A549 (cell line): ENCODE measurements around the gene CNOT1. TPM values are rescaled to one million over a fixed set of nuclear protein-coding genes. Genes with fewer than 3 reads are reported as not detected.

ENCODE experiments used
- BCL3 ChIP-seq: fragments of >200 bp; sonication (Bioruptor Twin); formaldehyde crosslinking; IDR thresholded peaks from 3 replicates; pipeline ENCODE4 v1.6.1; 2016
- BHLHE40 ChIP-seq: IDR thresholded peaks from 2 replicates; pipeline ENCODE4 v1.6.1; 2012; ENCODE audit warnings: low read depth, low read length, inconsistent platforms
- CEBPB ChIP-seq, 2 experiments: fragments of >200 bp in 1 of 2; sonication (Bioruptor Twin) in 1 of 2; formaldehyde crosslinking in 1 of 2; IDR thresholded peaks; 2 replicates each; pipeline ENCODE4 v1.6.1; 2012 to 2016
- CHD2 ChIP-seq: fragments of 150-350 bp; IDR thresholded peaks from 2 replicates; pipeline ENCODE4 v1.6.1; 2014; ENCODE audit warnings: low read length; ENCODE audit not compliant: partially characterized antibody
- FOSL2 ChIP-seq, 2 experiments: fragments of 450-650 bp in 1 of 2; fragments of >200 bp in 1 of 2; sonication (Bioruptor Twin) in 1 of 2; formaldehyde crosslinking; IDR thresholded peaks; 2 replicates each; pipeline versions ENCODE4 v1.5.0 to v1.6.1; 2016 to 2020; ENCODE audit warnings: mild to moderate bottlenecking in 1 of 2, moderate library complexity in 1 of 2
- FOXS1 ChIP-seq: fragments of 250-450 bp; sonication (Bioruptor Pico); IDR thresholded peaks from 2 replicates; pipeline ENCODE4 v1.5.0; 2020; ENCODE audit warnings: mild to moderate bottlenecking, moderate library complexity
- HEYL ChIP-seq: fragments of 250-450 bp; sonication (Bioruptor Pico); IDR thresholded peaks from 2 replicates; pipeline ENCODE4 v1.8.0; 2021; ENCODE audit warnings: mild to moderate bottlenecking, moderate library complexity
- HMGXB4 ChIP-seq: fragments of 250-450 bp; sonication (Bioruptor Pico); IDR thresholded peaks from 2 replicates; pipeline ENCODE4 v1.5.0; 2021; ENCODE audit warnings: mild to moderate bottlenecking, moderate library complexity, borderline replicate concordance
- HOXA7 ChIP-seq: fragments of 250-450 bp; sonication (Bioruptor Pico); IDR thresholded peaks from 2 replicates; pipeline ENCODE4 v1.5.0; 2020; ENCODE audit warnings: mild to moderate bottlenecking, moderate library complexity
- HOXB13 ChIP-seq: fragments of 250-450 bp; sonication (Bioruptor Pico); IDR thresholded peaks from 2 replicates; pipeline ENCODE4 v1.5.0; 2020; ENCODE audit warnings: low read depth, mild to moderate bottlenecking, moderate library complexity
- HOXB5 ChIP-seq: fragments of 250-450 bp; sonication (Bioruptor Pico); IDR thresholded peaks from 2 replicates; pipeline ENCODE4 v1.5.0; 2020; ENCODE audit warnings: mild to moderate bottlenecking, moderate library complexity
- JUN ChIP-seq, 2 experiments: fragments of >200 bp; sonication (Bioruptor Twin); formaldehyde crosslinking; IDR thresholded peaks; 2 replicates in 1 of 2; 3 replicates in 1 of 2; pipeline ENCODE4 v1.6.1; 2016 to 2017
- MAFK ChIP-seq: fragments of 450-650 bp; IDR thresholded peaks from 2 replicates; pipeline ENCODE4 v1.6.1; 2014; ENCODE audit not compliant: partially characterized antibody
- MAZ ChIP-seq: fragments of 150-350 bp; IDR thresholded peaks from 2 replicates; pipeline ENCODE4 v1.6.1; 2014; ENCODE audit warnings: antibody characterized with exemption, low read depth, low read length, borderline replicate concordance
- NPAS2 ChIP-seq: fragments of 250-450 bp; sonication (Bioruptor Pico); IDR thresholded peaks from 2 replicates; pipeline ENCODE4 v1.8.0; 2022; ENCODE audit warnings: mild to moderate bottlenecking, moderate library complexity, borderline replicate concordance
- NR3C1 ChIP-seq: fragments of >200 bp; sonication (Bioruptor Twin); formaldehyde crosslinking; IDR thresholded peaks from 3 replicates; pipeline ENCODE4 v1.6.1; 2017
- PBX3 ChIP-seq: IDR thresholded peaks from 2 replicates; pipeline ENCODE4 v1.6.1; 2012
- POLR2A ChIP-seq: IDR thresholded peaks from 2 replicates; pipeline ENCODE4 v1.6.1; 2012; ENCODE audit warnings: mild to moderate bottlenecking, low read length
- RARB ChIP-seq: fragments of 250-450 bp; sonication (Bioruptor Pico); IDR thresholded peaks from 2 replicates; pipeline ENCODE4 v1.8.0; 2021; ENCODE audit warnings: mild to moderate bottlenecking, moderate library complexity
- RCOR1 ChIP-seq: fragments of 150-350 bp; IDR thresholded peaks from 2 replicates; pipeline ENCODE4 v1.6.1; 2014; ENCODE audit warnings: antibody characterized with exemption, low read length, low read depth
- RFX5 ChIP-seq: fragments of 450-650 bp; IDR thresholded peaks from 2 replicates; pipeline ENCODE4 v1.7.1; 2014; ENCODE audit warnings: antibody characterized with exemption, mild to moderate bottlenecking, moderate library complexity
- SREBF2 ChIP-seq: fragments of 450-650 bp; IDR thresholded peaks from 2 replicates; pipeline ENCODE4 v1.6.1; 2014; ENCODE audit warnings: mild to moderate bottlenecking, moderate library complexity
- USF2 ChIP-seq: fragments of 450-650 bp; IDR thresholded peaks from 2 replicates; pipeline ENCODE4 v1.6.1; 2014; ENCODE audit warnings: antibody characterized with exemption
- ZNF302 ChIP-seq: fragments of 250-450 bp; sonication (Bioruptor Pico); IDR thresholded peaks from 2 replicates; pipeline ENCODE4 v1.9.0; 2021; ENCODE audit warnings: inconsistent platforms, mild to moderate bottlenecking, moderate library complexity
- polyA plus RNA-seq, 4 experiments: library from polyadenylated mRNA; depleted of rRNA in 3 of 4; stranded (reverse); fragments of >200 nt; fragmentation: RNase III in 1 of 4; extraction: RNeasy Plus Mini Kit Qiagen cat#74134 plus additional on column Dnase treatment in 1 of 4; gene quantifications; 2 replicates in 3 of 4; 3 replicates in 1 of 4; pipeline ENCODE4 v1.2.3, GENCODE V29; 2011 to 2017
- TF ChIP-seq, protein P1 (sequence below): IDR thresholded peaks from 2 replicates; pipeline ENCODE4 v1.6.1; 2012; ENCODE audit warnings: low read depth, borderline replicate concordance

The CNOT1 gene
- polyA plus RNA-seq, 2 of the 4 experiments (the other 2 are of a cell fraction): 119 to 226 TPM

DNA sequence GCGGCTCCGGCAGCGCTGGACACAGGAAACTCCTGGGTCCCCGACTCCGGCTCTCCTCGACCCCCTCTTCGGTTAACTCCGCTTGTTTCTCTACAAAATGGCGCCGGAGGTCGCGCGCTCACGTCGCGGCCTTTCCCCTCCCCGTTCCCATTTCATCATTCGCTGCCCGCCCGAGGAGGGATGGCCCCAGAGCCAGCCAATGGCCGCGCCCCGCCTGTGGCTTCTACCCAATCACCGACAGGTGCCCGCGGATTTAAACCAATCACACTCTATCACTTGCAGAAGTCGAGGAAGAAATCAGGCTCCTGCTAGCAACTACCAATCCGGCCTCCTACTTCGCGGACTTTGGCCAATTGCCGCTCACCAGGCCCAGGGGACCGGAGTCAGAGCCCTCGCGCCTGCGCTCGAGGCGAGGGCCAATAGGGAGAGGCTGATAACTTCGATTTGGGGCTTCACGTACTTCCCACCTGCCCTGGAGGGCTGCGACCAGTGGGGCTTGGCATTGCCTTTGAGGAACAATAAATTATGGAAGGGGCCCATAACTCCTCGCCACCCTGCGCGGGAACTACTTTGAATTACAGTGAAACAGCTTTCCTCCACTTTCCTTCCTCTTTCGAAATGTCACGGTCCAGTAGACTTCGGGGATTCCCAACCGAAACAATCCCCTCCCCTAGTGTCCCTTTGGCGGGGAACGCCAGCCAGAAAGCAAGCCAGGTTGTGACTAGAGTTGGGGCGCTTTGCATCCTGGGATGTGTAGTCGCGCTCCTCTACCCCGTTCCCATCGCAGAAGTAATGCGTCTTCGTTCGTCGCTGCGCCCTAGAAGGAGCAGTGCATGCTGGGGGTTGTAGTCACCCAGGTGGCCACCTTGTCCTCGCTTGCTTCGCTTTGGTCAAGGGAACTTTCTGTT lies at the start of gene CNOT1 (continued):
- TF ChIP-seq MAZ (no peak), BCL3 (peak; percentile 65; the same call in 2 of the 3 replicates), HOXA7 (CRISPR knock-in tag) (no peak), HMGXB4 (CRISPR knock-in tag) (no peak; the same call in 1 of the 2 replicates), MAFK (no peak), RFX5 (peak; percentile 93), HEYL (CRISPR knock-in tag) (peak; percentile 98), NR3C1 (no peak), HOXB13 (peak; percentile 98), NPAS2 (CRISPR knock-in tag) (peak; percentile 95), RCOR1 (no peak), CHD2 (peak; percentile 49), FOXS1 (CRISPR knock-in tag) (peak; percentile 98), JUN (IDR thresholded peaks at IDR 0.05) (peak in 1 of 2 experiments; percentile 88; a peak in 4 of 5 replicates), POLR2A (peak; percentile 74), HOXB5 (CRISPR knock-in tag) (peak; percentile 98), SREBF2 (no peak), CEBPB (IDR thresholded peaks at IDR 0.05) (peak in 1 of 2 experiments; percentile 74; a peak in 1 of 4 replicates), PBX3 (peak; percentile 96), USF2 (no peak), ZNF302 (CRISPR knock-in tag) (peak; percentile 90), RARB (CRISPR knock-in tag) (peak; percentile 72), FOSL2 (IDR thresholded peaks at IDR 0.05) (no peak), FOSL2 (CRISPR knock-in tag; IDR thresholded peaks at IDR 0.05) (peak; percentile 47), BHLHE40 (no peak)
- TF ChIP-seq, protein P1, sequence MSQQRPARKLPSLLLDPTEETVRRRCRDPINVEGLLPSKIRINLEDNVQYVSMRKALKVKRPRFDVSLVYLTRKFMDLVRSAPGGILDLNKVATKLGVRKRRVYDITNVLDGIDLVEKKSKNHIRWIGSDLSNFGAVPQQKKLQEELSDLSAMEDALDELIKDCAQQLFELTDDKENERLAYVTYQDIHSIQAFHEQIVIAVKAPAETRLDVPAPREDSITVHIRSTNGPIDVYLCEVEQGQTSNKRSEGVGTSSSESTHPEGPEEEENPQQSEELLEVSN: peak; percentile 88
